Astrocyte of the cerebellum (primary cell): ENCODE data around the gene NUDT3.

Source experiments
- DNase-seq: peaks from one replicate; pipeline ENCODE4 v3.0.0-alpha.2; 2011; ENCODE audit warnings: low read depth
- H3K4me3 ChIP-seq: 2 replicates; pipeline ENCODE4 v1.5.1; 2011; ENCODE audit warnings: mild to moderate bottlenecking, low read depth, low read length, moderate library complexity
- CTCF ChIP-seq: IDR thresholded peaks from 2 replicates; pipeline ENCODE4 v1.5.1; 2012; ENCODE audit warnings: low read length, low read depth, moderate library complexity, mild to moderate bottlenecking; ENCODE audit errors: missing control alignments
- in situ Hi-C: cut with HindIII; loops from 2 replicates; pipeline ENCODE4 v1.10.0; 2017; ENCODE audit warnings: low sequenced_read_pairs

The NUDT3 gene

GRCh38 chr6:34393191-34393965 is 909 bp upstream of the NUDT3 start:
- DNase-seq: no peak

GRCh38 chr6:34391786-34392496 is 528 bp downstream of the NUDT3 start:
- peak overlapping the region; percentile 82 for H3K4me3 ChIP-seq
- TF ChIP-seq CTCF: no peak
- in situ Hi-C loops: no loop called here
- DNase-seq: no peak

More at GRCh38 chr6:34393191-34393965, 909 bp upstream of the NUDT3 start:
- in situ Hi-C loops: no loop called here
- peak overlapping the region; percentile 82 for H3K4me3 ChIP-seq
- TF ChIP-seq CTCF: no peak

- TF ChIP-seq CTCF: no peak
- H3K4me3 ChIP-seq: peak overlapping the region; percentile 82
- in situ Hi-C loops: no loop called here
- no peak for DNase-seq
Observed at GRCh38 chr6:34391473-34391785, 1.0 kb downstream of the NUDT3 start.

GRCh38 chr6:34390531-34391472 is 1.7 kb downstream of the NUDT3 start:
- in situ Hi-C loops: no loop called here
- peak; percentile 60 for DNase-seq
- TF ChIP-seq CTCF: no peak

GRCh38 chr6:34389034-34389433 is 3.4 kb downstream of the NUDT3 start:
- DNase-seq: no peak
- TF ChIP-seq CTCF: no peak
- no peak overlapping the region for H3K4me3 ChIP-seq
- in situ Hi-C loops: no loop called here

More at GRCh38 chr6:34390531-34391472, 1.7 kb downstream of the NUDT3 start:
- H3K4me3 ChIP-seq: peak overlapping the region; percentile 82

- in situ Hi-C loops: no loop called here
- no peak overlapping the region for H3K4me3 ChIP-seq
- DNase-seq: no peak
- no peak for TF ChIP-seq CTCF
Observed at GRCh38 chr6:34388421-34388820, 4.0 kb downstream of the NUDT3 start.
